ENCODE data around the gene TCAF1.

Gene TCAF1

GRCh38 chr7:143884241-143884968 lies 17.6 kb downstream of the TCAF1 start:
- Histone ChIP-seq H3K4me1 (ENCODE audit: control extremely low read depth in 1 of 4, control insufficient read depth in 4 of 4, insufficient read depth in 4 of 4, low read length in 3 of 4) (peaks cover 0 to 17% (median 12%) of the 10 kb centered on the region in 4 experiments), H3K36me3 (ENCODE audit: control insufficient read depth in 4 of 4, insufficient read depth in 4 of 4, low read length in 3 of 4) (peaks cover 0 to 6% (median 1%) of the 10 kb centered on the region in 4 experiments), H3K4me3 (ENCODE audit: control insufficient read depth in 1 of 7, extremely low read depth in 1 of 7, insufficient read depth in 4 of 7, low read depth in 2 of 7, low read length in 6 of 7) (peak overlapping the region; percentile 46 to 86 (median 77)), H3K27me3 (replicated peaks in 2 of 5; ENCODE audit: control insufficient read depth in 4 of 5, insufficient read depth in 5 of 5, low read length in 4 of 5) (no peaks in the 10 kb centered on the region), H3K27ac (ENCODE audit: insufficient read depth in 1 of 2, low read depth in 1 of 2, low read length in 2 of 2, poor library complexity in 1 of 2, severe bottlenecking in 2 of 2) (peak overlapping the region in 1 of 2 experiments; percentile 34), H3K9me3 (ENCODE audit: control extremely low read depth in 1 of 5, control insufficient read depth in 4 of 5, insufficient read depth in 2 of 5, low read depth in 1 of 5, low read length in 4 of 5) (peaks cover under 1 to 5% (median 2%) of the 10 kb centered on the region in 5 experiments)
- DNase-seq = no peak
- WGBS (ENCODE audit: insufficient coverage) = 97% methylated on average over 4 of the region's 11 CpGs
- POLR2A ChIA-PET = no interaction called here
- CTCF ChIA-PET = interaction anchor here (0.9 to 10.9 kb wide), 3 partner anchors 8 to 156 kb away, joined by 3 to 80 read pairs (median 7); partner anchors contain the start of gene TCAF1

GRCh38 chr7:143882604-143883078 lies 19.3 kb downstream of the TCAF1 start:
- POLR2A ChIA-PET = no interaction called here
- no peaks in the 10 kb centered on the region for H3K27me3 ChIP-seq (replicated peaks in 2 of 5; ENCODE audit: control insufficient read depth in 4 of 5, insufficient read depth in 5 of 5, low read length in 4 of 5)
- no peak overlapping the region for H3K27ac ChIP-seq (ENCODE audit: insufficient read depth in 1 of 2, low read depth in 1 of 2, low read length in 2 of 2, poor library complexity in 1 of 2, severe bottlenecking in 2 of 2)
- DNase-seq = peak in 2 of 3 donors; percentile 30 to 48
- CTCF ChIA-PET = interaction anchor here (10.9 kb wide), 1 partner anchor 18 kb away, joined by 80 read pairs; the partner anchor contains the start of gene TCAF1
- H3K9me3 ChIP-seq (ENCODE audit: control extremely low read depth in 1 of 5, control insufficient read depth in 4 of 5, insufficient read depth in 2 of 5, low read depth in 1 of 5, low read length in 4 of 5) = peaks cover 0 to 2% (median 0%) of the 10 kb centered on the region in 5 experiments
- H3K36me3 ChIP-seq (ENCODE audit: control insufficient read depth in 4 of 4, insufficient read depth in 4 of 4, low read length in 3 of 4) = no peaks in the 10 kb centered on the region
- WGBS (ENCODE audit: insufficient coverage) = 0% methylated on average over 13 of the region's 28 CpGs
- H3K4me3 ChIP-seq (ENCODE audit: control insufficient read depth in 1 of 7, extremely low read depth in 1 of 7, insufficient read depth in 4 of 7, low read depth in 2 of 7, low read length in 6 of 7) = peak overlapping the region; percentile 35 to 89 (median 73)
- peaks cover 0 to 17% (median 12%) of the 10 kb centered on the region in 4 experiments for H3K4me1 ChIP-seq (ENCODE audit: control extremely low read depth in 1 of 4, control insufficient read depth in 4 of 4, insufficient read depth in 4 of 4, low read length in 3 of 4)

- DNase-seq = peak; percentile 64 to 87 (median 81)
- no peaks in the 10 kb centered on the region for H3K27me3 ChIP-seq (replicated peaks in 2 of 5; ENCODE audit: control insufficient read depth in 4 of 5, insufficient read depth in 5 of 5, low read length in 4 of 5)
- ChIA-PET POLR2A (no interaction called here), CTCF (interaction anchor here (10.9 kb wide), 1 partner anchor 19 kb away, joined by 80 read pairs; the partner anchor contains the start of gene TCAF1)
- H3K9me3 ChIP-seq (ENCODE audit: control extremely low read depth in 1 of 5, control insufficient read depth in 4 of 5, insufficient read depth in 2 of 5, low read depth in 1 of 5, low read length in 4 of 5) = peaks cover 0 to 2% (median 0%) of the 10 kb centered on the region in 5 experiments
- no peak overlapping the region for H3K27ac ChIP-seq (ENCODE audit: insufficient read depth in 1 of 2, low read depth in 1 of 2, low read length in 2 of 2, poor library complexity in 1 of 2, severe bottlenecking in 2 of 2)
- H3K4me3 ChIP-seq (ENCODE audit: control insufficient read depth in 1 of 7, extremely low read depth in 1 of 7, insufficient read depth in 4 of 7, low read depth in 2 of 7, low read length in 6 of 7) = peak overlapping the region in 6 of 7 experiments; percentile 37 to 89 (median 74)
- H3K4me1 ChIP-seq (ENCODE audit: control extremely low read depth in 1 of 4, control insufficient read depth in 4 of 4, insufficient read depth in 4 of 4, low read length in 3 of 4) = peaks cover 0 to 17% (median 11%) of the 10 kb centered on the region in 4 experiments
- no peaks in the 10 kb centered on the region for H3K36me3 ChIP-seq (ENCODE audit: control insufficient read depth in 4 of 4, insufficient read depth in 4 of 4, low read length in 3 of 4)
- 0% methylated on average over 10 of the region's 21 CpGs for WGBS (ENCODE audit: insufficient coverage)
These were observed 19.9 kb downstream of the TCAF1 start for GRCh38 chr7:143882020-143882603.

- Histone ChIP-seq H3K36me3 (ENCODE audit: control insufficient read depth in 4 of 4, insufficient read depth in 4 of 4, low read length in 3 of 4) (peaks cover 3 to 15% (median 13%) of the 10 kb centered on the region in 4 experiments), H3K4me3 (ENCODE audit: control insufficient read depth in 1 of 7, extremely low read depth in 1 of 7, insufficient read depth in 4 of 7, low read depth in 2 of 7, low read length in 6 of 7) (no peak overlapping the region), H3K9me3 (ENCODE audit: control extremely low read depth in 1 of 5, control insufficient read depth in 4 of 5, insufficient read depth in 2 of 5, low read depth in 1 of 5, low read length in 4 of 5) (peaks cover 0 to under 1% (median 0%) of the 10 kb centered on the region in 5 experiments), H3K4me1 (ENCODE audit: control extremely low read depth in 1 of 4, control insufficient read depth in 4 of 4, insufficient read depth in 4 of 4, low read length in 3 of 4) (peaks cover 0 to 13% (median 3%) of the 10 kb centered on the region in 4 experiments), H3K27me3 (replicated peaks in 2 of 5; ENCODE audit: control insufficient read depth in 4 of 5, insufficient read depth in 5 of 5, low read length in 4 of 5) (no peaks in the 10 kb centered on the region), H3K27ac (ENCODE audit: insufficient read depth in 1 of 2, low read depth in 1 of 2, low read length in 2 of 2, poor library complexity in 1 of 2, severe bottlenecking in 2 of 2) (no peak overlapping the region)
- no peak for DNase-seq
- CTCF ChIA-PET = interaction anchor here (0.8 kb wide), 2 partner anchors 10 to 299 kb away, joined by 3 read pairs; no protein-coding TSS in a partner anchor
- POLR2A ChIA-PET = no interaction called here
- 94% methylated on average over 3 of the region's 4 CpGs for WGBS (ENCODE audit: insufficient coverage)
These were observed 23.1 kb downstream of the TCAF1 start for GRCh38 chr7:143878884-143879283.

GRCh38 chr7:143877098-143877497 lies 24.9 kb downstream of the TCAF1 start:
- CTCF ChIA-PET = interaction anchor here (1.3 to 1.8 kb wide), 2 partner anchors 8 to 23 kb away, joined by 3 to 7 read pairs; no protein-coding TSS in a partner anchor
- POLR2A ChIA-PET = no interaction called here
- no peaks in the 10 kb centered on the region for H3K27me3 ChIP-seq (replicated peaks in 2 of 5; ENCODE audit: control insufficient read depth in 4 of 5, insufficient read depth in 5 of 5, low read length in 4 of 5)
- H3K9me3 ChIP-seq (ENCODE audit: control extremely low read depth in 1 of 5, control insufficient read depth in 4 of 5, insufficient read depth in 2 of 5, low read depth in 1 of 5, low read length in 4 of 5) = no peaks in the 10 kb centered on the region
- DNase-seq = no peak
- 96% methylated on average over 3 of the region's 3 CpGs for WGBS (ENCODE audit: insufficient coverage)
- peaks cover 0 to 3% (median under 1%) of the 10 kb centered on the region in 4 experiments for H3K4me1 ChIP-seq (ENCODE audit: control extremely low read depth in 1 of 4, control insufficient read depth in 4 of 4, insufficient read depth in 4 of 4, low read length in 3 of 4)
- H3K4me3 ChIP-seq (ENCODE audit: control insufficient read depth in 1 of 7, extremely low read depth in 1 of 7, insufficient read depth in 4 of 7, low read depth in 2 of 7, low read length in 6 of 7) = no peak overlapping the region
- H3K27ac ChIP-seq (ENCODE audit: insufficient read depth in 1 of 2, low read depth in 1 of 2, low read length in 2 of 2, poor library complexity in 1 of 2, severe bottlenecking in 2 of 2) = no peak overlapping the region
- peaks cover 3 to 15% (median 13%) of the 10 kb centered on the region in 4 experiments for H3K36me3 ChIP-seq (ENCODE audit: control insufficient read depth in 4 of 4, insufficient read depth in 4 of 4, low read length in 3 of 4)

GRCh38 chr7:143876218-143876617 lies 25.8 kb downstream of the TCAF1 start:
- WGBS (ENCODE audit: insufficient coverage) = 99% methylated on average over 8 of the region's 9 CpGs
- Histone ChIP-seq H3K9me3 (ENCODE audit: control extremely low read depth in 1 of 5, control insufficient read depth in 4 of 5, insufficient read depth in 2 of 5, low read depth in 1 of 5, low read length in 4 of 5) (no peaks in the 10 kb centered on the region), H3K4me3 (ENCODE audit: control insufficient read depth in 1 of 7, extremely low read depth in 1 of 7, insufficient read depth in 4 of 7, low read depth in 2 of 7, low read length in 6 of 7) (no peak overlapping the region), H3K27me3 (replicated peaks in 2 of 5; ENCODE audit: control insufficient read depth in 4 of 5, insufficient read depth in 5 of 5, low read length in 4 of 5) (no peaks in the 10 kb centered on the region), H3K4me1 (ENCODE audit: control extremely low read depth in 1 of 4, control insufficient read depth in 4 of 4, insufficient read depth in 4 of 4, low read length in 3 of 4) (no peaks in the 10 kb centered on the region), H3K36me3 (ENCODE audit: control insufficient read depth in 4 of 4, insufficient read depth in 4 of 4, low read length in 3 of 4) (peaks cover 3 to 15% (median 13%) of the 10 kb centered on the region in 4 experiments), H3K27ac (ENCODE audit: insufficient read depth in 1 of 2, low read depth in 1 of 2, low read length in 2 of 2, poor library complexity in 1 of 2, severe bottlenecking in 2 of 2) (no peak overlapping the region)
- DNase-seq = no peak
- CTCF ChIA-PET = interaction anchor here (1.3 to 1.8 kb wide), 2 partner anchors 9 to 24 kb away, joined by 3 to 7 read pairs; no protein-coding TSS in a partner anchor
- POLR2A ChIA-PET = no interaction called here
